AG04450 (cell line): ENCODE results near the gene CAPN9. TPM values are rescaled to one million over a fixed set of nuclear protein-coding genes. Genes with fewer than 3 reads are reported as not detected.

Experiments used
- CTCF ChIA-PET: fragments of 300-600, 350-600 bp; formaldehyde crosslinking; extraction: SDS; loops from one replicate; lab custom pipeline; 2022; ENCODE audit warnings: antibody characterized with exemption, inconsistent platforms; lab: Charles Lee
- POLR2A ChIA-PET: fragments of 350-600 bp; formaldehyde crosslinking; extraction: SDS; loops from one replicate; lab custom pipeline; 2021; ENCODE audit warnings: antibody characterized with exemption, inconsistent platforms; lab: Yijun Ruan, JAX
- DNase-seq: peaks from one replicate; pipeline ENCODE4 v3.0.0-alpha.2; 2011; ENCODE audit warnings: low read depth, low spot score
- H3K27ac ChIP-seq: one replicate; pipeline ENCODE4 v1.5.1; 2012; ENCODE audit warnings: low read depth, low read length, control low read depth
- H3K27me3 ChIP-seq: one replicate; pipeline ENCODE4 v1.6.0; 2012; ENCODE audit warnings: low read length; ENCODE audit not compliant: control insufficient read depth, insufficient read depth
- H3K4me3 ChIP-seq: 2 replicates; pipeline ENCODE4 v1.5.1; 2011; ENCODE audit warnings: mild to moderate bottlenecking, low read depth, low read length, control low read depth
- H3K9me3 ChIP-seq: 2 replicates; pipeline ENCODE4 v1.5.1; 2012; ENCODE audit warnings: low read length; ENCODE audit not compliant: control insufficient read depth, insufficient read depth
- CTCF ChIP-seq: IDR thresholded peaks from 2 replicates; pipeline ENCODE4 v1.5.1; 2011; ENCODE audit warnings: low read depth, low read length, control low read depth, inconsistent platforms
- polyA plus RNA-seq: library from polyadenylated mRNA; depleted of rRNA; stranded (reverse); fragments of >200 nt; gene quantifications from 2 replicates; pipeline ENCODE4 v1.2.3, GENCODE V29; 2011

Gene CAPN9
- polyA plus RNA-seq, 1 experiment = 0.24 TPM

- CTCF ChIA-PET = interaction anchor here (0.9 kb wide), 1 partner anchor 188 kb away, joined by 3 read pairs; no protein-coding TSS in a partner anchor
Measured at GRCh38 chr1:230728710-230729392, 18.3 kb upstream of the CAPN9 start.

GRCh38 chr1:230730977-230731376, 16.2 kb upstream of the CAPN9 start:
- H3K4me3 ChIP-seq = no peak overlapping the region
- H3K27me3 ChIP-seq = peaks cover 10% of the 10 kb centered on the region
- no peak for TF ChIP-seq CTCF
- ChIA-PET CTCF (no interaction called here), POLR2A (no interaction called here)
- no peaks in the 10 kb centered on the region for H3K9me3 ChIP-seq
- DNase-seq = no peak
- H3K27ac ChIP-seq = no peak overlapping the region

More at GRCh38 chr1:230728710-230729392, 18.3 kb upstream of the CAPN9 start:
- Histone ChIP-seq H3K9me3 (no peaks in the 10 kb centered on the region), H3K27ac (no peak overlapping the region), H3K27me3 (peaks cover 8% of the 10 kb centered on the region), H3K4me3 (no peak overlapping the region)
- POLR2A ChIA-PET = no interaction called here
- TF ChIP-seq CTCF = no peak
- DNase-seq = no peak

- Histone ChIP-seq H3K27ac (no peak overlapping the region), H3K9me3 (no peaks in the 10 kb centered on the region), H3K4me3 (no peak overlapping the region), H3K27me3 (peaks cover 13% of the 10 kb centered on the region)
- ChIA-PET POLR2A (no interaction called here), CTCF (no interaction called here)
- TF ChIP-seq CTCF = no peak
- DNase-seq = no peak
Measured at GRCh38 chr1:230735447-230735846, 11.7 kb upstream of the CAPN9 start.

GRCh38 chr1:230737622-230738262, 9.4 kb upstream of the CAPN9 start:
- peaks cover 13% of the 10 kb centered on the region for H3K27me3 ChIP-seq
- no peak overlapping the region for H3K27ac ChIP-seq
- H3K9me3 ChIP-seq = no peaks in the 10 kb centered on the region
- no peak for TF ChIP-seq CTCF
- DNase-seq = no peak
- ChIA-PET POLR2A (no interaction called here), CTCF (no interaction called here)
- H3K4me3 ChIP-seq = no peak overlapping the region
